ENCODE measurements around the gene PEX6. TPM values are rescaled to one million over a fixed set of nuclear protein-coding genes. Genes with fewer than 3 reads are reported as not detected.
"Not testable (repeated sequence)": the region's sequence is repeated elsewhere in the genome, so short reads cannot be mapped to it uniquely, and the experiment has no call there.

The PEX6 gene
- total and polyA plus RNA-seq, 7 donors, result 12.0 to 37.8 (median 24.1) TPM

DNA sequence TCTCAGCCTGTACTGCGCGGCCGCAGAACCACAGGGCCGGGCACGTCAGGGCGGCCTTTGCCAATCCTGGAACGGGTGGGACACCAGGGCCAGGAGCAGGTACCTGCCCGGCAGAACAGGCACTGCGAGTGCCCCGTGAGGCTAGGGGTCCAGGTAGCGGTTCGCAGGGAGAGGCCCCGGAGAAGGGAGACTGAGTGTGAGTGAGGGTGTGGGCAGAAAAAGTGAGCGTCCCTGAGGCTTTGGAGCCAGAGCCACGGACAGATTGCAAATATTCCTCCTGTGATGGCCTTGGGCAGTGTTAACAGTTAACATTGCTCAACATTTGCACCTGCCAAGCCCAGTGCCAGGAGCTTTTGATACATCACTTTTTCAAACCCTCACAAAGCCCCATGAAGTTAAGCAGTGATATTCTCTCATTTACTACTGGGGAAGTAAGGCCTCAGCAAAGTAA is 17.9 kb downstream of the PEX6 start:
- H3K4me1 ChIP-seq, result peaks cover 16% of the 10 kb centered on the region
- H3K9me3 ChIP-seq, result no peaks in the 10 kb centered on the region
- no peaks in the 10 kb centered on the region for H3K27me3 ChIP-seq (ENCODE audit: insufficient read depth in 3 of 3, low read length in 2 of 3)
- no peak overlapping the region for H3K27ac ChIP-seq
- peak overlapping the region; percentile 72 for H3K4me3 ChIP-seq
- peaks cover 2 to 38% of the 10 kb centered on the region in 2 donors for H3K36me3 ChIP-seq (ENCODE audit: insufficient read depth in 1 of 2, low read depth in 1 of 2)
- TF ChIP-seq, protein P1, sequence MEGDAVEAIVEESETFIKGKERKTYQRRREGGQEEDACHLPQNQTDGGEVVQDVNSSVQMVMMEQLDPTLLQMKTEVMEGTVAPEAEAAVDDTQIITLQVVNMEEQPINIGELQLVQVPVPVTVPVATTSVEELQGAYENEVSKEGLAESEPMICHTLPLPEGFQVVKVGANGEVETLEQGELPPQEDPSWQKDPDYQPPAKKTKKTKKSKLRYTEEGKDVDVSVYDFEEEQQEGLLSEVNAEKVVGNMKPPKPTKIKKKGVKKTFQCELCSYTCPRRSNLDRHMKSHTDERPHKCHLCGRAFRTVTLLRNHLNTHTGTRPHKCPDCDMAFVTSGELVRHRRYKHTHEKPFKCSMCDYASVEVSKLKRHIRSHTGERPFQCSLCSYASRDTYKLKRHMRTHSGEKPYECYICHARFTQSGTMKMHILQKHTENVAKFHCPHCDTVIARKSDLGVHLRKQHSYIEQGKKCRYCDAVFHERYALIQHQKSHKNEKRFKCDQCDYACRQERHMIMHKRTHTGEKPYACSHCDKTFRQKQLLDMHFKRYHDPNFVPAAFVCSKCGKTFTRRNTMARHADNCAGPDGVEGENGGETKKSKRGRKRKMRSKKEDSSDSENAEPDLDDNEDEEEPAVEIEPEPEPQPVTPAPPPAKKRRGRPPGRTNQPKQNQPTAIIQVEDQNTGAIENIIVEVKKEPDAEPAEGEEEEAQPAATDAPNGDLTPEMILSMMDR (IDR thresholded peaks at IDR 0.05), result no peak
- 13 to 20% (median 17%) methylated on average over 15 of the region's 15 CpGs for WGBS, 3 donors
- peak; percentile 22 to 37 (median 34) for ATAC-seq
- intact Hi-C loops (cut with DNase I), result no loop called here
- no peak for DNase-seq

DNA sequence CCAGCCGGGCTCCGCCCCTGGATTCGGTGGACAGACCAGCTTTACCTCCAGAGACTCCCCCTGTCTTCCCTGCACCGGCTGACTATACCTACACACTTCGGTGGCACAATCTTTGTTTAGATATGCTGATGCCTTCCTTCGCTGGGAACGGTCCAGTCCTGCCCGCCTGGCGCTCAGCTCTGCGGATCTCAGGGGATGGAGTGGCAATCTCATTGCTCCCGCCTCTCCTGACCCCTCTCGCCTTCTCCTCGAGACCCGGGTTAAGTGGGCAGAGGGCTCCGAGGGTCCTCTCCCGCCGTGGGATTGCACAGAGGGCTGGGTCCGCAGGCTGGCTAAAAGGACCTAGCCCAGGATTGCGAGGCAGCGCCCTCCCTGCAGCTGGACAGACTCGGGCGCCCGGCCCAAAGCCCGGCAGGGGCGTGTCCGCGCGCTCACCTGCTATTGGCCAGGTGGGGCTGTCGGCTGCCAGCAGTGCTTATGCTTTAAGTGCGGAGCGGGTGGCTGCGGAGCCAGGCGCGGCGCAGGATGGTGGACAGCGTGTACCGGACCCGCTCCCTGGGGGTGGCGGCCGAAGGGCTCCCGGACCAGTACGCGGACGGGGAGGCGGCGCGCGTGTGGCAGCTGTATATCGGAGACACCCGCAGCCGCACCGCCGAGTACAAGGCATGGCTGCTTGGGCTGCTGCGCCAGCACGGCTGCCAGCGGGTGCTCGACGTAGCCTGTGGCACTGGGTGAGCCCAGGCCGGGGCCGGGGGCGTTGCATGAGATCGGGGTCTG is 18.6 kb downstream of the PEX6 start, which contains the start of gene GNMT:
Gene GNMT (plus strand): TSS at position 512 of the 777 bp plus-strand sequence. CDS start 14 bp downstream, at position 526.
- Histone ChIP-seq H3K36me3 (ENCODE audit: insufficient read depth in 1 of 2, low read depth in 1 of 2) (peaks cover 2 to 32% of the 10 kb centered on the region in 2 donors), H3K4me3 (peak within 1 kb of the TSS; percentile 72), H3K27ac (no peak within 1 kb of the TSS), H3K9me3 (no peaks in the 10 kb centered on the region), H3K4me1 (peaks cover 16% of the 10 kb centered on the region), H3K27me3 (ENCODE audit: insufficient read depth in 3 of 3, low read length in 2 of 3) (no peaks in the 10 kb centered on the region)
- WGBS, 3 donors, result 1 to 3% (median 2%) methylated on average over 59 to 62 of the region's 62 CpGs
- TF ChIP-seq, protein P1 (IDR thresholded peaks at IDR 0.05), result no peak
- DNase-seq (peak; percentile 51 to 73), ATAC-seq (peak; percentile 69 to 88 (median 80))
- intact Hi-C loops (cut with DNase I), result no loop called here

DNA sequence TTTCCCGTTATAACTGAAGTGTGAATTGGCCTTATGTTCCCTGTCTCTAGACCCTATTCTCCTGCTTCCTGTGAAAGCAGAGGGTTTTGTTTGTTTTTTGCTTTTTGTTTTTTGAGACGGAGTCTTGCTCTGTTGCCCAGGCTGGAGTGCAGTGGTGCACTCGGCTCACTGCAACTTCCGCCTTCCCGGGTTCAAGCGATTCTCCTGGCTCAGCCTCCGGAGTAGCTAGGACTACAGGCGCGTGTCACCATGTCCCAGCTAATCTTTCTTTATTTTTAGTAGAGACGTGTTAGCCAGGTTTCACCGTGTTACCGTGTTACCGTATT is 19.1 kb downstream of the PEX6 start:
- ATAC-seq (peak in 3 of 4 donors; percentile 22 to 54 (median 48)), DNase-seq (no peak)
- Histone ChIP-seq H3K4me3 (peak overlapping the region; percentile 72), H3K9me3 (no peaks in the 10 kb centered on the region), H3K27me3 (ENCODE audit: insufficient read depth in 3 of 3, low read length in 2 of 3) (no peaks in the 10 kb centered on the region), H3K36me3 (ENCODE audit: insufficient read depth in 1 of 2, low read depth in 1 of 2) (peaks cover 2 to 27% of the 10 kb centered on the region in 2 donors), H3K27ac (no peak overlapping the region), H3K4me1 (peaks cover 16% of the 10 kb centered on the region)
- TF ChIP-seq, protein P1 (IDR thresholded peaks at IDR 0.05), result no peak
- 13 to 22% (median 17%) methylated on average over 13 of the region's 13 CpGs for WGBS, 3 donors
- intact Hi-C loops (cut with DNase I), result no loop called here

DNA sequence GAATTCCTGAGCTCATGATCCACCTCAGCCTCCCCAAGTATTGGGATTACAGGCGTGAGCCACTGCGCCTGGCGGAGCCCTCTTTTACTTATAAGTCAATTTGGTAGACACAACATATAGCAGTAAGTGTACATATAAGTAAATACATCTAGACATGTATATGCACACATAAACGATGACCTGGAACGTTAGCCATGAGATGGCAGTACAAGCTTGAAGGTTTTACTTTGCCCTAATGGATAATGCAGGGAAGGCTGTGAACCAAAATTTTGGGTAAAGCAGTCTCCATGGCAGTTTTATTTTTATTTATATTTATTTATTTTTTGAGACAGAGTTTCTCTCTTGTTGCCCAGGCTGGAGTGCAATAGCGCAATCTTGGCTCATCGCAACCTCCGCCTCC is 20.9 kb downstream of the PEX6 start:
- ATAC-seq (no peak), DNase-seq (no peak)
- no peaks in the 10 kb centered on the region for H3K9me3 ChIP-seq
- TF ChIP-seq, protein P1 (IDR thresholded peaks at IDR 0.05), result no peak
- H3K36me3 ChIP-seq (ENCODE audit: insufficient read depth in 1 of 2, low read depth in 1 of 2), result peaks cover 0 to 10% of the 10 kb centered on the region in 2 donors
- intact Hi-C loops (cut with DNase I), result no loop called here
- H3K27ac ChIP-seq, result no peak overlapping the region
- H3K4me3 ChIP-seq, result no peak overlapping the region
- 79 to 86% (median 86%) methylated on average over 8 of the region's 8 CpGs for WGBS, 3 donors
- H3K27me3 ChIP-seq (ENCODE audit: insufficient read depth in 3 of 3, low read length in 2 of 3), result no peaks in the 10 kb centered on the region
- peaks cover 16% of the 10 kb centered on the region for H3K4me1 ChIP-seq

DNA sequence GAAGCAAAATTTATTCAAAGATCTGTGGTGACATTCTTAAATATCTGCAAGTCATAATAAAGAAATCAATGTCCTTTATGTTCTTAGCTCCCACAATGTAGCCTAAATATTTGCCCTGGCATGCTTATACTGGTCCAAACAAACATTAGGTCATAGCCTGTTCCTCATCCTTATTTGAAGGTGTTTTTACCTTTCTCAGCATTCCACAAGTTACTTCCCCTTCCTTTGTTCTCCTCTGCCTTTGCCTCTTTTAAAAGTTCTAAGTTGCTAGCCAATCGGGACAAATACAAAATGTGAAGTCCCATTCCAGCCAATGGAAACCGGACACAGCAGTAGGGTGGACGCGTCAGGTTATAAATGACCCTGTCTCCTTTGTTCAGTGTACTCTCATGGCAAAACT is 24.6 kb downstream of the PEX6 start:
- H3K36me3 ChIP-seq (ENCODE audit: insufficient read depth in 1 of 2, low read depth in 1 of 2); intact Hi-C loops (cut with DNase I); ATAC-seq; H3K4me3 ChIP-seq; DNase-seq; H3K4me1 ChIP-seq; H3K27ac ChIP-seq; H3K9me3 ChIP-seq; H3K27me3 ChIP-seq (ENCODE audit: insufficient read depth in 3 of 3, low read length in 2 of 3): not testable (repeated sequence)
- WGBS, 3 donors, result 86 to 91% (median 89%) methylated on average over 4 of the region's 4 CpGs

Measured in psoas muscle (tissue), 8 donors.